NCI-H82 (cell line): Measurements from ENCODE around the gene C19orf53.

Experiments used
- DNase-seq: peaks from one replicate; lab custom pipeline; 2025; lab: John Stamatoyannopoulos, UW

C19orf53 gene

DNA sequence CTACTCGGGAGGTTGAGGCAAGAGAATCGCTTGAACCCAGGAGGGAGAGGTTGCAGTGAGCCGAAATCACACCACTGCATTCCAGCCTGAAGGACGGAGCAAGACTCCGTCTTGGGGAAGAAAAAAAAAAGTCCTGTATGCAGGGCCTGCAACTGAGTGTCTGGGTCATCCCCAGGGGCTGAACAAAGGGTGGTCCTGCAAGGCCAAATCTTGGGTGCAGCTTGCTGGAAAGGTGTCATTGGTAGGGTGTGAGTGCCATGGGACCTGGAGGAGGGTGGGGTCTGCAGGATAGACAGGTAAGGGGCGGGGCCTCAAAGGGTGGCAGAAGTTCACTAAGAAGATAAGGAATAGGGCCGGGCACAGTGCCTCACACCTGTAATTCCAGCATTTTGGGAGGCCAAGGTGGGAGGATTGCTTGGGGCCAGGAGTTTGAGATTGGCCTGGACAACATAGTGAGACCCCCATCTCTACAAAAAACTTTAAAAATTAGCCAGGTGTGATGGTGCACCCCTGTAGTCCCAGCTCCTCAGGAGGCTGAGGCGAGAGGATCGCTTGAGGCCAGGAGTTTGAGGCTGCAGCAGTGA is 52.5 kb downstream of the C19orf53 start:
- no peak for DNase-seq

DNA sequence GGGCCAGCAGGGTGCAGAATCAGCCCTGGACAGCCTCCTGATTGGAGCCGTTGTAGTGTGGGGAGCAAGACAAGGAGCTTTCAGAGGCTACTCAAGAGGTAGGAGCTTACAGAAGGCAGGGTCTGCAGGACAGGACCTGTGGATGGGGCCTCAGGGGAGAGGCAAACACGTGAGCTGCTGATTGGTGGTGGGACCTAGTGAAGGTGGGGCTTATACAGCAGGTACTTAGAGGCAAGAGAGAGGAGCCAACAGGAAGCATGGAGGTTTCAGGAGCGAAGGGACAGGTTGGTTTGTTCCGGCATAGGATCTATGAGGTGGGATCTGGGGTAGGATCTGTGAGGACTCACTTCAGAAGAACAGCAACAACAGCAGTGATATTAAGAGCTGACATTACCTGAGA is 53.4 kb downstream of the C19orf53 start:
- peak; percentile 55 for DNase-seq
